Measurements from ENCODE around the gene AQR.

DNA sequence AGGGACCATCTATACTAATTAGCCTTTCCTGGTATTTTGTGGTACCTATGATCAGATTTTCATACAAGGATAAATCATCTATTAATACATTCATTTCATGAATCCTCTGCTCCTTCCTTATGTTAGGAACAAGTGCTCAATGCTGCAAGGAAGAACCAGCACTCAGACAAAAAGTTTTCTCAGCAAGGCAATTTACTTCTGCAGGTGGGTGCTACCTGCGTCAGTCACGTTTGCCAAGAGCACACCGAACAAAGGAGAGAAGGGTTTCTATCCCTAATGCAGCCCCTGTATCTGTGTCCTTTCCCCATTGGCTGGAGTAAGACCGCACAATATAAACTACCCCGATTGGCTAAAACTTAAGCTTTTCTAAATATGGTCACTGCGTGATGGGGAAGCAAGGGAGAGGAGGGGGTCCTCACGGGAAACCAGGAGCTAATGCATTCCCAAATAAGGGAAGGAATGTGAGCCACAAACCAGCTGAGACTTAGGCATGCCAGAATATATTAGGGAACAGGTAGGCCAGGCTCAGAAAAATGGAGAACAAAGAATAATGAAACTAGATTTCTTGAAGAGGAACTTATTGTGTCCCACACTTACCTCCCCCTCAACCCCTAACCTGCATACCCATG lies 76.5 kb downstream of the AQR start:
- TF ChIP-seq SNAI2 (CRISPR knock-in tag; IDR thresholded peaks at IDR 0.05) (no peak), ARNTL (CRISPR knock-in tag; IDR thresholded peaks at IDR 0.05; ENCODE audit: borderline replicate concordance, low read depth) (no peak), RARB (CRISPR knock-in tag; IDR thresholded peaks at IDR 0.05) (no peak), CSDC2 (CRISPR knock-in tag; IDR thresholded peaks at IDR 0.05) (no peak), OSR1 (CRISPR knock-in tag; IDR thresholded peaks at IDR 0.05) (no peak), TOX (CRISPR knock-in tag; IDR thresholded peaks at IDR 0.05; ENCODE audit: borderline replicate concordance) (no peak), ISL1 (CRISPR knock-in tag; IDR thresholded peaks at IDR 0.05) (no peak)
